ENCODE measurements around the gene AFM.

Gene AFM, protein sequence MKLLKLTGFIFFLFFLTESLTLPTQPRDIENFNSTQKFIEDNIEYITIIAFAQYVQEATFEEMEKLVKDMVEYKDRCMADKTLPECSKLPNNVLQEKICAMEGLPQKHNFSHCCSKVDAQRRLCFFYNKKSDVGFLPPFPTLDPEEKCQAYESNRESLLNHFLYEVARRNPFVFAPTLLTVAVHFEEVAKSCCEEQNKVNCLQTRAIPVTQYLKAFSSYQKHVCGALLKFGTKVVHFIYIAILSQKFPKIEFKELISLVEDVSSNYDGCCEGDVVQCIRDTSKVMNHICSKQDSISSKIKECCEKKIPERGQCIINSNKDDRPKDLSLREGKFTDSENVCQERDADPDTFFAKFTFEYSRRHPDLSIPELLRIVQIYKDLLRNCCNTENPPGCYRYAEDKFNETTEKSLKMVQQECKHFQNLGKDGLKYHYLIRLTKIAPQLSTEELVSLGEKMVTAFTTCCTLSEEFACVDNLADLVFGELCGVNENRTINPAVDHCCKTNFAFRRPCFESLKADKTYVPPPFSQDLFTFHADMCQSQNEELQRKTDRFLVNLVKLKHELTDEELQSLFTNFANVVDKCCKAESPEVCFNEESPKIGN

DNA sequence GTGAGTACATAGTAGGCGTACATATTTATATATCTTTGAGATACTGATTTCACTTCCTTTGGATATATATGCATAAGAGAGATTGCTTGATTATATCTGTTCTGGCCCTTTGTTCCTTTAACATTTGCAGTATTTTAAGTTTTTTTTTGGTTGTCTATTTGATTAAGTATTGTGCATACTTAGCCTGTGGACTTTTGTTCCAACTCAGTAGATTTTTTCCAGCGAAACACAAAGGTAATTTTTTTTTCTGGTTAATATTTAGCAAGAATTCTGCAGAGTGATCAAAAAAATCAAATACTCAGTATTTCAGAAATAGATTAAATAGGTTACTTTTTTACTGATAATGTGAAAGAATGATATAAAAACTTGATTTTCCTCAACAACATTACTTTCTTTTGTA, at the start of gene AFM:
AFM (plus strand) TSS at position 388 of the 400 bp plus-strand sequence. CDS start 31 bp downstream, outside the sequence.
- no peak for DNase-seq (ENCODE audit: low spot score)

- no peak for DNase-seq (ENCODE audit: low spot score)
These were observed 49.8 kb upstream of the AFM start for GRCh38 chr4:73431813-73432168.

GRCh38 chr4:73432169-73433000, 49.2 kb upstream of the AFM start:
- no peak for DNase-seq (ENCODE audit: low spot score)

- DNase-seq (ENCODE audit: low spot score): no peak
These were observed 48.4 kb upstream of the AFM start for GRCh38 chr4:73433140-73433539.

GRCh38 chr4:73434311-73434710, 47.2 kb upstream of the AFM start:
- peak; percentile 24 for DNase-seq (ENCODE audit: low spot score)

- DNase-seq (ENCODE audit: low spot score): no peak
These were observed 45.6 kb upstream of the AFM start, which contains the start of gene AFP for GRCh38 chr4:73435984-73436383. TSS of gene AFP (plus strand) at chr4:73436221. CDS start at chr4:73436263, 42 bp downstream.

GRCh38 chr4:73436674-73437557, 44.6 kb upstream of the AFM start:
- DNase-seq (ENCODE audit: low spot score): no peak

GRCh38 chr4:73437558-73437956, 44.0 kb upstream of the AFM start:
- DNase-seq (ENCODE audit: low spot score): no peak

DNA sequence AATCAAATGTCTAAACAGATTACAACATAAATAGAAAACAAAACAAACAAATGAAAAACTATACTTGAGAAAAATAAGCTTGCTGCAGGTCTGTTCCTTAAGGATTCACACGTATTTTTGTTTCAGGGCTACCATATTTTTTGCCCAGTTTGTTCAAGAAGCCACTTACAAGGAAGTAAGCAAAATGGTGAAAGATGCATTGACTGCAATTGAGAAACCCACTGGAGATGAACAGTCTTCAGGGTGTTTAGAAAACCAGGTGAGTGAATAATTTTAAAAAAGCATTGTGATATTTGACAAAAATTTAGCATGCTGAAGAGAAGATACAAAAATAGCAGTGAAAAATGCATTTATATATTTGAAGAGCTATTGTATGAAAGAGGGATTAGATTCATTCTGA, 43.5 kb upstream of the AFM start:
- no peak for DNase-seq (ENCODE audit: low spot score)

- no peak for DNase-seq (ENCODE audit: low spot score)
These were observed 42.8 kb upstream of the AFM start for GRCh38 chr4:73438582-73439215.

GRCh38 chr4:73439445-73439844, 42.1 kb upstream of the AFM start:
- DNase-seq (ENCODE audit: low spot score): no peak

DNA sequence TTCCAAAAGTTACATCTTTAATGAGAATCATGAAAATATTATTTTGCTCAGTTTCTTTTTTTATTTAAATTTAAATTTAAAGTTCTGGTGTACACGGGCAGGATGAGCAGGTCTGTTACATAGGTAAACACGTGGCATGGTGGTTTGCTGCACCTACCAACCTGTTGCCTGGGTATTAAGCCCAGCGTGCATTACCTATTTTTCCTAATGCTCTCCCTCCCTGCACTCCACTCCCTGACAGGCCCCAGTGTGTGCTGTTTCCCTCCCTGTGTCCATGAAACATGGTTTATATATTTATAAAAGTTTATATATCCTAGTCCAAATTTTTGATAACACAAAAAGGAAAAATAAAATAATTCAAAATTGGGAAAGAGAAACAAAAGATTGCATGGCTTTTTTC, 41.6 kb upstream of the AFM start:
- no peak for DNase-seq (ENCODE audit: low spot score)

- DNase-seq (ENCODE audit: low spot score): no peak
These were observed 40.9 kb upstream of the AFM start for GRCh38 chr4:73440653-73441052.

DNA sequence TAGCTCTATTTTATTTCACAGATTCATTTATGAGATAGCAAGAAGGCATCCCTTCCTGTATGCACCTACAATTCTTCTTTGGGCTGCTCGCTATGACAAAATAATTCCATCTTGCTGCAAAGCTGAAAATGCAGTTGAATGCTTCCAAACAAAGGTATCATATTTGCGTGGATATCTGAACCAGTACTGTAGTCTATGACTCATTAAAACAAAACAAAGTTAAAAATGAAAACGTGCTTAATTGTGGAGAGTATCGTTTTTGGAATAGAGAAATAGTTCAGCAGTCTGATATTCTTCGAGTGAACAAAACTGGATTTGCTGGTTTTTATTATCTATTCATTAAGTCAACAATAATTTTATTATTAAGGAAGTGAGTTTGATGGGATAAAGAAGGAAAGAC, 39.3 kb upstream of the AFM start:
- no peak for DNase-seq (ENCODE audit: low spot score)

DNA sequence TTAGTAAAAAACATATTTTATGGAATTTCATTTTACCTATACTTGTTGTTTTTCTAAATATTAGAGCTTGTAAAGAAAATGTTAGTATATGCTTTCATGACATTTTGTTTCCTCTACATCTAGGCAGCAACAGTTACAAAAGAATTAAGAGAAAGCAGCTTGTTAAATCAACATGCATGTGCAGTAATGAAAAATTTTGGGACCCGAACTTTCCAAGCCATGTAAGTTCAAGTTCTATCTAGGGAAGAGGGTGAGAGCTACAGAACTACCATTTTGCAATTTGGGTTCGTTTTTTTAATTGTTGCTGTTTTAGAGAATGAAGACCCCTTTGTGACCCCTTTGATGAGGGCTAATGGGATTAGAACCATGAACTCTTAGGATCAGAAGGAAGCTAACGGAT, 38.3 kb upstream of the AFM start:
- no peak for DNase-seq (ENCODE audit: low spot score)

DNA sequence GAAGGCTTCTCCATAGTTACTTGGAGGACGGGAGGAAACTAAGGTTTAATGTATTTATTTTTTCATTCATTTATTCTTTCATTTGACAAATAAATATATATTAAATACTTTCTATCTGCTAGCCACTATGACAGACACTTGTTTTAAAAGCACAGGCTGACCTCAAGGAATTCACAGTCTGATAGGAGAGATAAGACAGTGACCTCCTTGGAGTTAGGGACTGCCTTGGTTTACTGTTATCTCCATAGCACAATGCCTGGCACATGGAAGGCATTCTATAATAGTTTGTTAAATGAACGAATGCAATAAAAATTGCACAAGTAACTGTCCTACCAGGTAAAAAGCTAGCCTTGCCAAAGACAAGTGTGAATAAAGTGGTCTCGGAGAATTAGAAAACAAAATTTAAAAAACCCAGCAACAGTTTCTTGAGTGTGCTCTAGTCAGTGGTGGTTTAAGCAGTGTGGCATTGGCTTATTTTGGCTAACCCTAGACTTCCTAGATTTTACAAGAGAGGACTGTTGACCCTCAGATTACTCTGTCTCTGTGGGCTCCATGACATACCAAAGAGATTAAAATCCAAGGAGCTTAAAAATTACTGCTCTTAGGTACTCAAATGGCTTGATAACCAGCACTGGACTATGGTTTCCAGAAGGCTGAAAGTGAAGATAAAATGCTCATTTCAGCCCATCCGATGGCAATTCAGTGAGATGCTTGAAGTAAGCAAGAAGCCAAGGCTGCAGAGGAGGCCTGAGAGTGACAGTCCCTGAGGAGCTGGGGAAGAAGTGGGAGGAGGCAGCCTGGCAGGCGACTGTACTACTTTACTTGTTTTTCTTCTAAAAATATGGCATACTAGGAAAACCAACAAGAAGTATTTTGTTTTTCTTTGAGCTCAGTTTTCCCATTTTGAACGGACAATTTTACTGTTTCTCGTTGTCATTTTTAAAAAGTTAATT, 35.9 kb upstream of the AFM start:
- DNase-seq (ENCODE audit: low spot score): no peak

DNA sequence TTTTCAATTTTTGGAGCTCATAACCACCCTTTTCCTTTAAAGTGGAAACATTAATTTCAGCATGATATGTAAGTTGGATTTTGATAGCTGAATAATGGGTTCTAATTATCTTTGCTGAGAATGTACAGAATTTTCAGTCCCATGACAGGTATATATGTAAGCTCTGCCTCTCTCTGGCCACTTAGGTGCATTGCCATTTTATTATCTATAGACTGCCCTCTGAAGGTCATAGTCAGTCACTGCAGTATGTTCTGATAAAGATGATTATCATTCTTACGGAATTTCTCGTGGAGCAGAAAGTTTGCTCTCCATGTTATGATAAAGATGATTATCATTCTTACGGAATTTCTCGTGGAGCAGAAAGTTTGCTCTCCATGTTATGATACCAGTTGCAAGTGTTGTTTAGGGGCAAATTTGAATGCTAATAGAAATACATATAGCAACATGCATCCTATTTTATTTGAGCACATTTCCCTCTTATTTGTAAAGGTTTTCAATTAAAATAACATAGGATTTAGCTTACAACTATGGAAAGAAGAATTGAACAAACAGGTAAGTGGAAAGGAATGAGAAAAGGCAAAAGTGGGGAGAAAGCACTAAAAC, 35.1 kb upstream of the AFM start:
- DNase-seq (ENCODE audit: low spot score): peak; percentile 51

DNA sequence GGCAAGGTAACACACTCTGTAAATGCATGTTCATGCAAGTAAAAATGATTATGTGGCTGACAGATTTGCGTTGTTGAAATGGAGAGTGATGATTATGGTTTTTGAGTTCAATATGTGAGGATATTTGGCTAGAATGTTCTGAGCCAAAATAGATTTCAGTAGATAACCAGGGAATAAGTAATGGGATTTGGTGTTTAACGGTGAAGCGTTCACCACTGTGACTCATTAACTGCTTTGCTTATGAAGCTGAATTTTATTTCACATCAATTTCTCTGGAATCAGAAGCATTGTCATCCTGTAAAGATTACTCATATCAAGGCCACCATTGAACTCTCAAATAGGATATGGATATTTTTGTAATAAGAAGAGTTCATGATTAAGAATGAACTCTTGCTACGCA, 33.9 kb upstream of the AFM start:
- no peak for DNase-seq (ENCODE audit: low spot score)

GRCh38 chr4:73448448-73449203, 32.9 kb upstream of the AFM start:
- DNase-seq (ENCODE audit: low spot score): no peak

All from kidney capillary endothelial cell (primary cell).